Measurements from ENCODE around the gene CAPS. TPM values are rescaled to one million over a fixed set of nuclear protein-coding genes. Genes with fewer than 3 reads are reported as not detected.
A peak's percentile ranks its signal among the peaks of the same experiment; 100 is the strongest.

The CAPS gene
- total and polyA plus RNA-seq, 10 donors = 14.7 to 61.8 (median 18.7) TPM

DNA sequence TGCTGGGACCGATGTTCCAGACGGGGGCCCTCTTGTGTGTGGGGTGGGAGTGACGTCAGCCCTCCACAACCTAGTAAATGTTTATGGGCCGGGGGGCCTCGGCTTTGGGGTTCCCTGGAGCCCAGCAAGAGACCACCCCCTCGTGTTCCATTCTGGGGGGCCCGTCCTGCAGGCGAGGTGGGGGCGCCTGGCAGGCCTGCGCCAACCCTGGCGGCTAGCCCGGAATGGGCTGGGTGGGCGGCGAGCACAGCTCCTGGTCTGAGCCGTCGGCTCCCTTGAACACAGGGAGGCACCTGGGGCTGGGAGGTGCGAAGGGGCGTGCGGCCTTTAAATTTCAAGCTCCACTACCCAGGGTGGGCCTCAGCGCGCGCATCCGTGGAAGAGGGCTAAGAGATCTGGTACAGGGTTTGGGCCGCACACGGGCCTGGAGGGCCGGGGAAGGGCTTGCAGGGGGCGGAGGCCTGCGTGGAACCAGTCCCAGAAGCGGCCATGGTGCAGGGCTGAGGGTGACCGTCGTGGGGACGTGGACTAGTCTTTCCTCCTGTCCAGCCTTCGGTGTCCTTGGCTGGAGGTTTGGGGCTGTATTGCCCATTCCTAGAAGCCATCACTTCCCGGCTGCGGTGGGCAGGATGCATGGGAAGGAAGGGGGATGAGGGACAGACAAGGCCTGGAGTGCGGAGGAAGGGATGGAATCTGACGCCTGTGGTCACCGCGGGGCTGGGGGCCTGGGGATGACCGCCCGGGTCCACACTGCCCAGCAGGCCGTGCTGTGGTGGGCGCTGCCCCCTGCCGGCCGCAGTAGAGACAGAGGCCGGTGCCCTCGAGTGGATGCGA lies 21.9 kb upstream of the CAPS start:
- 12 to 21% (median 19%) methylated on average over 31 to 48 of the region's 48 CpGs for WGBS, 5 donors
- DNase-seq = no peak

DNA sequence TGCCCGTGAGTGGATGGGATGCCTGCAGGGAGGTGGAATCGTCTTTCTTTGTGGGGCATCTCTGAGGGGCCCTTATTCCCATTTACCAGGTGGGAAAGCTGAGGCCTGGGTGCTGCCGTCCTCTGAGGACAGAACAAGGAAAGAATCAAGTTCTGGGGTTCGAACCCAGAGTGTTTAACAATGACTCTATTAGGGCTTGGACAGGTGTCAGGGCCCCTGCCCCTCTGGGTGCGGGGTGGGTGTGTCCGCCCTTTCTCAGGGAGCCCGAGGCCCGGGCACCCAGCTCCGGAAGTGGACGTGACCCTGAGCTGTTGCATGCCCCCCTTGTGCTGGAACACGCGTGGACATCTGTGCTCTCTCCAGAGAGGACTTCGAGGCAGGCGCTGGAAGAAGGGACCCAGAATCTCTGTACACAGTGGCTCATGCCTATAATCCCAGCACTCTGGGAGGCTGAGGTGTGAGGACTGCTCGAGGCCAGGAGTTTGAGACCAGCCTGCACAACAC lies 21.2 kb upstream of the CAPS start:
- 54 to 68% (median 65%) methylated on average over 8 to 15 of the region's 15 CpGs for WGBS, 5 donors
- intact Hi-C loops (cut with DNase I; ENCODE audit: low total_unique reads) = loop anchor here (5.0 kb wide), 1 partner anchor 91 kb away; no protein-coding TSS in a partner anchor
- peaks cover 0 to 46% (median 30%) of the 10 kb centered on the region in 6 donors for H3K4me1 ChIP-seq
- TF ChIP-seq, protein P1, sequence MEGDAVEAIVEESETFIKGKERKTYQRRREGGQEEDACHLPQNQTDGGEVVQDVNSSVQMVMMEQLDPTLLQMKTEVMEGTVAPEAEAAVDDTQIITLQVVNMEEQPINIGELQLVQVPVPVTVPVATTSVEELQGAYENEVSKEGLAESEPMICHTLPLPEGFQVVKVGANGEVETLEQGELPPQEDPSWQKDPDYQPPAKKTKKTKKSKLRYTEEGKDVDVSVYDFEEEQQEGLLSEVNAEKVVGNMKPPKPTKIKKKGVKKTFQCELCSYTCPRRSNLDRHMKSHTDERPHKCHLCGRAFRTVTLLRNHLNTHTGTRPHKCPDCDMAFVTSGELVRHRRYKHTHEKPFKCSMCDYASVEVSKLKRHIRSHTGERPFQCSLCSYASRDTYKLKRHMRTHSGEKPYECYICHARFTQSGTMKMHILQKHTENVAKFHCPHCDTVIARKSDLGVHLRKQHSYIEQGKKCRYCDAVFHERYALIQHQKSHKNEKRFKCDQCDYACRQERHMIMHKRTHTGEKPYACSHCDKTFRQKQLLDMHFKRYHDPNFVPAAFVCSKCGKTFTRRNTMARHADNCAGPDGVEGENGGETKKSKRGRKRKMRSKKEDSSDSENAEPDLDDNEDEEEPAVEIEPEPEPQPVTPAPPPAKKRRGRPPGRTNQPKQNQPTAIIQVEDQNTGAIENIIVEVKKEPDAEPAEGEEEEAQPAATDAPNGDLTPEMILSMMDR (IDR thresholded peaks at IDR 0.05 in 8 of 11, conservative IDR thresholded peaks at IDR 0.05 in 3 of 11) = no peak
- TF ChIP-seq POLR2A (IDR thresholded peaks at IDR 0.05) = no peak
- no peak for TF ChIP-seq POLR2AphosphoS5 (IDR thresholded peaks at IDR 0.05)
- no peak overlapping the region for H3K27ac ChIP-seq
- H3K36me3 ChIP-seq = peaks cover 0 to 41% (median 29%) of the 10 kb centered on the region in 6 donors
- H3K9me3 ChIP-seq = no peaks in the 10 kb centered on the region
- H3K27me3 ChIP-seq (replicated peaks in 1 of 7) = peaks cover 0 to 40% (median 17%) of the 10 kb centered on the region in 7 donors
- no peak overlapping the region for H3K4me3 ChIP-seq
- no peak for DNase-seq

More for the DNA sequence above, 21.9 kb upstream of the CAPS start:
- Histone ChIP-seq H3K4me1 (peaks cover 0 to 46% (median 30%) of the 10 kb centered on the region in 6 donors), H3K27ac (no peak overlapping the region), H3K36me3 (peaks cover 0 to 34% (median 29%) of the 10 kb centered on the region in 6 donors), H3K27me3 (replicated peaks in 1 of 7) (peaks cover 0 to 40% (median 17%) of the 10 kb centered on the region in 7 donors), H3K9me3 (no peaks in the 10 kb centered on the region), H3K4me3 (no peak overlapping the region)
- intact Hi-C loops (cut with DNase I; ENCODE audit: low total_unique reads) = loop anchor here (5.0 kb wide), 1 partner anchor 90 kb away; no protein-coding TSS in a partner anchor
- peak; percentile 35 to 74 (median 63) for TF ChIP-seq POLR2AphosphoS5 (IDR thresholded peaks at IDR 0.05)
- TF ChIP-seq, protein P1 (IDR thresholded peaks at IDR 0.05 in 8 of 11, conservative IDR thresholded peaks at IDR 0.05 in 3 of 11) = peak in 8 of 11 experiments; percentile 26 to 74 (median 56)
- no peak for TF ChIP-seq POLR2A (IDR thresholded peaks at IDR 0.05)

DNA sequence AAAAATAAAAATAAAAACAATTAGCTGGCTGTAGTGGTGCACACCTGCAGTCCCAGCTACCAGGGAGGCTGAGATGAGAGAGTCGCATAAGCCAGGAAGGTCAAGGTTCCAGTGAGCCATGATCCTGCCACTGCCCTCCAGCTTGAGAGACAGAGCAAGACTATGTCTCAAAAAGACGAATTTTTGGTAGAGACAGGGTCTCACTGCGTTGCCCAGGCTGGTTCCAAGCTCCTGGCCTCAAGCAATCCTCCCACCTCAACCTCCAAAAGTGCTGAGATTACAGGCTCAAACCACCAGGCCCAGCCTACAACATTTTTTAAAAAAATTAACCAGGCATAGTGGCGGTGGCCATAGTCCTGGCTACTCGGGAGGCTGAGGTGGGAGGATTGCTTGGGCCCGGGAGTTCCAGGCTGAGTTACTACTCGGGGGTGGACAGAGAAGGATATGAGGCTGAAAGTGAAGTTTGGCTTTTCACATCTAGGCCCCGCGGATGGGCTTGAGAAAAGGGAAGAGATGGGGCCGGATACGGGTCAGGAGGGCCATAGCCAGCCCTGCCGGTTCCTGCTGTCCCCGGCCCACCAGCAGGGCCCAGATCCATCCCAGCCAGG lies 20.7 kb upstream of the CAPS start:
- Histone ChIP-seq H3K4me3 (no peak overlapping the region), H3K27me3 (replicated peaks in 1 of 7) (peaks cover 0 to 40% (median 17%) of the 10 kb centered on the region in 7 donors), H3K4me1 (peaks cover 0 to 46% (median 30%) of the 10 kb centered on the region in 6 donors), H3K36me3 (peaks cover 0 to 46% (median 29%) of the 10 kb centered on the region in 6 donors), H3K27ac (peak overlapping the region in 2 of 8 donors; percentile 46 to 54), H3K9me3 (no peaks in the 10 kb centered on the region)
- TF ChIP-seq POLR2AphosphoS5 (IDR thresholded peaks at IDR 0.05) (peak in 2 of 3 donors; percentile 5 to 23), POLR2A (IDR thresholded peaks at IDR 0.05) (no peak)
- DNase-seq = no peak
- intact Hi-C loops (cut with DNase I; ENCODE audit: low total_unique reads) = loop anchor here (5.0 kb wide), 1 partner anchor 91 kb away; no protein-coding TSS in a partner anchor
- 67 to 75% (median 71%) methylated on average over 13 of the region's 13 CpGs for WGBS, 5 donors

DNA sequence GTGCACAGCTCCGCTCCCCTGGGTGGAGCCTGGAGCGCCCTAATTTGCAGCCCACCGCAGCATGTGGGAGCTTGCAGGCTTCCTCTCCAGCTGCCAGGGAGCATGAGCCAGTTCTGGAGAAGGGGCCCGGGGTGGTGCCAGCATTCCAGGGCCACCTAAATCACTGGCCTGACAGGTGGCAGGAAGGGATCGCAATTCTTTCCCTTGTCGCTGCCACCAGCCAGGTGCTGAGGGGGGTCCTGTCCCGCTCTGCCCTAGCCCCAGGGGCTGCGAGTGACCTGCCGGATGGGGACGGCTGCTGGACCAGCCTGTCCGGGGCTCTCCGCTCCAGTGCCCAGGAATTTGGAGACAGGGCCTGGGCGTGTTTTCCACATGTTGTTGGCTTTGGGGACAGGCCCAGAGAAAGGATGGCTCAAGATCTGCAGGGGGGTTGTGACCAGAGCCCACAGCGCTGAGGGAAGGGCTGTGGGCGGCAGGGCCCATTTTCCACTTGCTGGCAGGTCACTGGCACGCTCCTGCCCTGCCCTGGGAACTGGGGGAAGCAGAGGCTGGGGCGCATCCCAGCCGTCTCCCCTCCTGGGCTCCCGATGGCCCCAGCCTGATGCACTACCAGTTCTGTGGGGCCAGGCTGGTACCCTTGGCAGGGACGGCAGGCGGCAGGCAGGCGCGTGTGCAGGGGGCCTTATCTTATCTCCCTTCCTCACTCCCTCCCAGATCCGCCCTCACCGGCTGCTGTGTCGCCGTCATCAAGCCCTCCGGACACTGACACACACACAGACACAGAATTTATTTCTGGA lies 19.9 kb upstream of the CAPS start:
- Histone ChIP-seq H3K9me3 (no peaks in the 10 kb centered on the region), H3K4me3 (no peak overlapping the region), H3K4me1 (peaks cover 0 to 46% (median 30%) of the 10 kb centered on the region in 6 donors), H3K36me3 (peaks cover 0 to 46% (median 29%) of the 10 kb centered on the region in 6 donors), H3K27me3 (replicated peaks in 1 of 7) (peaks cover 0 to 33% (median 17%) of the 10 kb centered on the region in 7 donors), H3K27ac (peak overlapping the region in 5 of 8 donors; percentile 27 to 54 (median 48))
- WGBS, 5 donors = 64 to 83% (median 66%) methylated on average over 17 to 28 of the region's 28 CpGs
- intact Hi-C loops (cut with DNase I; ENCODE audit: low total_unique reads) = loop anchor here (5.0 kb wide), 1 partner anchor 92 kb away; no protein-coding TSS in a partner anchor
- TF ChIP-seq POLR2A (IDR thresholded peaks at IDR 0.05) = no peak
- TF ChIP-seq POLR2AphosphoS5 (IDR thresholded peaks at IDR 0.05) = peak; percentile 77 to 82 (median 80)
- TF ChIP-seq, protein P1 (IDR thresholded peaks at IDR 0.05 in 8 of 11, conservative IDR thresholded peaks at IDR 0.05 in 3 of 11) = peak in 1 of 11 experiments; percentile 9
- peak; percentile 78 for DNase-seq
